T follicular helper cell (primary cell): Measurements from ENCODE around the gene UBAP1L.
A peak's percentile ranks its signal among the peaks of the same experiment; 100 is the strongest.
"Not testable (repeated sequence)": the region's sequence is repeated elsewhere in the genome, so short reads cannot be mapped to it uniquely, and the experiment has no call there.

ENCODE experiments used
- DNase-seq: peaks from one replicate; pipeline ENCODE4 v3.0.0-alpha.2; 2020; ENCODE audit warnings: low read depth

The UBAP1L gene

DNA sequence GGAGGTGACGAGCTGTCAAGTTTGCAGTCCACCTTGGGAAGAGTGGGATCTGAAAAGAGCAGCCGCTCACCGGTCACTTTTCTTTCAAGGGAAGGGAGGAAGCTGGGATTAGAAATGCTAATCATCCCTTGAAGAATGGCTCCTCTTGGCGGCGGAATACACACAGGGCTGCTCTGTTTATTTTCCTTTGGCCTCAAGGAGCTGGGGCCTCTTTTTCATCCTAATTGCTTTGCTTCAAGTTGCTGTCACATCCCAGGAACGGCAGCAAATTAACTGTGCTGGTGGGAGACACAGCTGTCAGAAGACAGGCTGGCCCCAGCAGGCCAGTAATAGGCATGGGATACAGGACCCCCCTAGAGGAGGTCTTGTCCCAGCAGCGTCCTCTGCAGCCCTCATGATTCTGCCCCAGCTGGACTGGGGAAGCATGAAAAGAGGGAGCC lies 31.7 kb downstream of the UBAP1L start:
- no peak for DNase-seq

DNA sequence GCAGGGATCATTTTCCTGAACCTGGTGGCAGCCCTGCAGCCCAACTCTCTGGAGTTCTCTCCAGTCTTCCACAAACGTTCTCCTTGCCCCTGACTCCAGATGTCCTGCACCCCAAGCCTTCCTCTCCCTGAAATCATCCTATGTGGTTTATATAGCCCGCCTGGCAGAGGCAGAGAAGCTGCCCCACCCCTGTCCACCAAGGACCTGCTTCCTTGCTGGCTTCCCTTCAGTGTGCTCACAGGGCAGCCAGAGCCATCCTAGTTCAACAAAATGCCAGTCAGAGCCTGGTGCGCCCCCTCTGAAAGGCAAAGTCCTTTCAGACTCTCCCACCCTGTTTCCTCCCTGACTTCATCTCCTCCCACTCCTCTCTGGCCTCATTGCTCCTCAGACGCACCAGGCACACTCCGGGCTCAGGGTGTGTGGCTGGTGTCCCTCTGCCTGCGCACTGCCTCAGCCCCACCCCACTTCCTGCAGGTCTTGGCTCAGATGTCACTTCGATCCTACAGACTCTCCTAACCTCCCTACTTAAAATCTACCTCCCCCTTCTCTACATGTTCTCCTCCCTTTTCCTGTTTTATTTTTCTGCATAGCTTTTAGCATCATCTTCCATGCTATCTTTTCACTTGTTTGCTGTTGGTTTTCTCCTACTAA lies 32.6 kb downstream of the UBAP1L start:
- DNase-seq: no peak

DNA sequence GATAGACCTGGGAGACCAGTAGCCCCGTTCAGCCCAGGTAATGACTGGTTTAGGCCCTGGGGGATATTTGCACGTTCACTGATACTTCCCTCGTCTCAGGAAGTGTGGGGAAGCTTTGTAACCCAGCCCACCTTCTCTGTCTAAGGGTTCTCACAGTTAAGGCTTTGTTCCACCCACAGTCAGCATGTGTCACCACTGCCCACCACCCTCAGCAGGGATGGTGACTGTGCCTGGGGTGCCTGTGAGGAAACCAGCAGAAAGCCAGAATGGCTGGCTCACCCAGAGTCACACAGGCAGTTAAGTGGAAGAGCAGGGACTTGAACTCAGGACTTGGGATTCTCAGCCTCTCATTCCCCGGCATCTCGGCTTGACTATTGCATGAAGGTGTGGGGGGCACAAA lies 33.2 kb downstream of the UBAP1L start:
- no peak for DNase-seq

DNA sequence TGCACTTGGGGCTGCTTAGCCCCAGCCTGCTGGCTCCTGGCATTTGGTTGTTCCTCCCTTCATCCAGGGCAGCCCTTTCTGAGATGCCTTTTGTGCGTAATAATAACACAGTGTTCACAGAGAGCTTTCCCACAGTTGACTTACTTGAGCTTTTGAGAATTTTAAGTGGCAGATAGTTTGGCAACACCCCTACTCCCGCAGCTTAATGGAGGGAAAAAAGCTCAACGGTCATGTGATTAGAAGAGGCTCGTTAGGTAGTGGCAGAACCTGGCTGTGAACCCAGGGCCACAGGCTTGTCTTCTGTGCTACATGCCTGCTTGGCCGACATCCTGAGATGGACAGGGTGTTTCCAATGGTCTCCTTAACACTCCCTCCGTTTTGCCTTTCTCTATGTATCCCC lies 33.7 kb downstream of the UBAP1L start:
- DNase-seq: no peak

DNA sequence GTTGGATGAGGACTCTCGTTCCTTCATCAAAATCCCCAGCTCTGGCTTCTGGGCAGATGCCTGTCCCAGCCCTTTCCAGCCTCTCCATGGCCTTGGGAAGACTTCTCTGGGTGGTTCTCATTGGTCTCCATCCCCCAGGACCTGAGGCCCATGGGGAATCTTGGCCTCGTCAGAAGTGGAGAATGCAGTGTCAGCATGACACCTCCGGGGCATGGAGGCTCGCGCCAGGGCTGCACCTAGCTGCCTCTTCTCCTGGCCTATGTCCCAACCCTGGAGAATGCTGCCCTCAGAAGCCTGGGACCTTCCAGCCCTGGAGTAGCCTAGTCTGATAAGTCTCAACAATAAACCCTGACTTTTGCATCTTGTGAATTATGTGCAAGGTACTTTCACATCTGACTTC lies 35.4 kb downstream of the UBAP1L start:
- no peak for DNase-seq

DNA sequence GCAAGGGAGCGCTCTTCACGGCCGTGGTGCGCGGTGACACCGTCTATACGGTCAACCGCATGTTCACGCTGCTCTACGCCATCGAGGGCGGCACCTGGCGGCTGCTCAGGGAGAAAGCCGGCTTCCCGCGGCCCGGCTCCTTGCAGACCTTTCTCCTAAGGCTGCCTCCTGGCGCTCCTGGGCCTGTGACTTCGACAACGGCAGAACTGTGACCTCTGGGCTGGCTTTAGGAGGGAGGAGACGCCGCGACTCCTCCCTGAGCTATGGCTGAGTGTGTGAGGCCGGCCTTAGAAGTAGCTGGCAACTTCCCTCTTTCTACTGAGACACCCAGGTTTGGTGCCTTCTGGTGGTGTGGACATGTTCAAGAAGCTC lies 37.0 kb downstream of the UBAP1L start:
- DNase-seq: peak; percentile 18

DNA sequence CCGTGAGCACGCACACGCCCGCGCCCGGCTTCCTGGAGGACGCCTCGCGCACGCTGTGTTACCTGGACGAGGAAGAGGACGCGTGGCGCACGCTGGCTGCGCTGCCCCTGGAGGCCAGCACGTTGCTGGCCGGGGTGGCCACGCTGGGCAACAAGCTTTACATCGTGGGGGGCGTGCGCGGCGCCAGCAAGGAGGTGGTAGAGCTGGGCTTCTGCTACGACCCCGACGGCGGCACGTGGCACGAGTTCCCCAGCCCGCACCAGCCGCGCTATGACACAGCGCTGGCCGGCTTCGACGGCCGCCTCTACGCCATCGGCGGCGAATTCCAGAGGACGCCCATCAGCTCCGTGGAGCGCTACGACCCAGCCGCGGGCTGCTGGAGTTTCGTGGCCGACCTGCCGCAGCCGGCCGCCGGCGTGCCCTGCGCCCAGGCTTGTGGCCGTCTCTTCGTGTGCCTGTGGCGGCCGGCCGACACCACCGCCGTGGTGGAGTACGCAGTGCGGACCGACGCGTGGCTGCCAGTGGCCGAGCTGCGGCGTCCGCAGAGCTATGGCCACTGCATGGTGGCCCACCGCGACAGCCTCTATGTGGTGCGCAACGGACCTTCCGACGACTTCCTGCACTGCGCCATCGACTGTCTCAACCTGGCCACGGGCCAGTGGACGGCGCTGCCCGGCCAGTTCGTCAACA lies 37.6 kb downstream of the UBAP1L start:
- no peak for DNase-seq

DNA sequence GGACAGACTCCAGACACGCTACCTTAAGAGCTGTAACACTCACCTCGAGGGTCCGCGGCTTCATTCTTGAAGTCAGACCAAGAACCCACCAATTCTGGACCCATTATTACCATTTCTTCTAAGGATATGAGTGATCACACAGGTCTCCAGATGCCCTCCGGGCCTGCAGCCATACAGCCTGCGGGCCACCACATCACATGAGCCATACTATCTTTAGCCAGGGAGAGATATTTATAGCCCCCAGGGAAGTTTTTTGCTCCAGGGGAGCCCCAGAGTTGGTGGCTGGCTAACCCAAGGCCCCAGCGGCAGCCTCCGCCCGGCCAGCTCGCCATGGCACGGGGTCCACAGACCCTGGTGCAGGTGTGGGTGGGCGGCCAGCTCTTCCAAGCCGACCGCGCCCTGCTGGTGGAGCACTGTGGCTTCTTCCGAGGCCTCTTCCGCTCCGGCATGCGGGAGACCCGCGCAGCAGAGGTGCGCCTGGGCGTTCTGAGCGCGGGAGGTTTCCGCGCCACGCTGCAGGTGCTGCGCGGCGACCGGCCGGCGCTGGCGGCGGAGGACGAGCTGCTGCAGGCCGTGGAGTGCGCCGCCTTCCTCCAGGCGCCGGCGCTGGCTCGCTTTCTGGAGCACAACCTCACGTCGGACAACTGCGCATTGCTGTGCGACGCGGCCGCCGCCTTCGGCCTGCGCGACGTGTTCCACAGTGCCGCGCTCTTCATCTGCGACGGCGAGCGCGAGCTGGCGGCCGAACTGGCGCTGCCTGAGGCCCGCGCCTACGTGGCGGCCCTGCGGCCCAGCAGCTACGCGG lies 38.3 kb downstream of the UBAP1L start, which contains the start of gene KBTBD13:
Gene KBTBD13 (plus strand): TSS at position 261 of the 805 bp plus-strand sequence. CDS start 70 bp downstream, at position 331.
- DNase-seq: no peak

DNA sequence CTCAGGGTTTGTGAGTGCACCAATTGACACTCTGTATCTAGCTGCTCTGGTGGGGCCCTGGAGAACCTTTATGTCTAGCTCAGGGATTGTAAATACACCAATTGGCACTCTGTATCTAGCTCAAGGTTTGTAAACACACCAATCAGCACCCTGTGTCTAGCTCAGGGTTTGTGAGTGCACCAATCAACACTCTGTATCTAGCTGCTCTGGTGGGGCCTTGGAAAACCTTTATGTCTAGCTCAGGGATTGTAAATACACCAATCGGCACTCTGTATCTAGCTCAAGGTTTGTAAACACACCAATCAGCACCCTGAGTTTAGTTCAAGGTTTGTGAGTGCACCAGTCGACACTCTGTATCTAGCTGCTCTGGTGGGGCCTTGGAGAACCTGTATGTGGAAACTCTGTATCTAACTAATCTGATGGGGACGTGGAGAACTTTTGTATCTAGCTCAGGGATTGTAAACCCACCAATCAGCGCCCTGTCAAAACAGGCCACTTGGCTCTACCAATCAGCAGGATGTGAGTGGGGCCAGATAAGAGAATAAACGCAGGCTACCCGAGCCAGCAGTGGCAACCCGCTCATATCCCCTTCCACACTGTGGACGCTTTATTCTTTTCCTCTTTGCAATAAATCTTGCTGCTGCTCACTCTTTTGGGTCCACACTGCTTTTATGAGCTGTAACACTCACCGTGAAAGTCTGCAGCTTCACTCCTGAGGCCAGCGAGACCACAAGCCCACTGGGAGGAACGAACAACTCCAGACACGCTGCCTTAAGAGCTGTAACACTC lies 39.2 kb downstream of the UBAP1L start:
- not testable (repeated sequence) for DNase-seq

DNA sequence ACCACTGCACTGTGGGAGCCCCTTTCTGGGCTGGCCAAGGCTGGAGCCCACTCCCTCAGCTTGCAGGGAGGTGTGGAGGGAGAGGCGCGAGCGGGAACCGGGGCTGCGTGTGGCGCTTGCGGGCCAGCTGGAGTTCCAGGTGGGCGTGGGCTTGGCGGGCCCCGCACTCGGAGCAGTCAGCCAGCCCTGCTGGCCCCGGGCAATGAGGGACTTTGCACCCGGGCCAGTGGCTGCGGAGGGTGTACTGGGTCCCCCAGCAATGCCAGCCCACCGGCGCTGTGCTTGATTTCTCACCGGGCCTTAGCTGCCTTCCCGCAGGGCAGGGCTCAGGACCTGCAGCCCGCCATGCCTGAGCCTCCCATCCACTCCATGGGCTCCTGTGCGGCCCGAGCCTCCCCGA lies 40.1 kb downstream of the UBAP1L start:
- DNase-seq: not testable (repeated sequence)

DNA sequence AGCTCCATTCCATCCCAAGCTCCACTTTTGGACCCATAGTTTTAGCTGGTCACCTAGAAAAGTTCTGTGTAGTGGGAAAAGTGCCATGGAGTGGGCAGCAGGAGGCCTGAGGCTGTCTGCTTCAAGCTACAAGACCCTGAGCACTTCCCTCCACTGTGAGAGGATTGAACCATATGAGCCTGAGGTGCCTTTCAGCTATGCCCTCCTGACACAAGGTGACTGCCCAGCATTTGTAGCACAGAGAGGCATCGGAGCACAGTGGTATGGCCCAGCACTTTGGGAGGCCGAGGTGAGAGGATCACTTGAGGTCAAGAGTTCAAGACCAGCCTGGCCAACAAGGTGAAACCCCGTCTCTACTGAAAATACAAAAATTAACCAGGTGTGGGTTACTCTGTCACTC lies 42.4 kb downstream of the UBAP1L start:
- no peak for DNase-seq

DNA sequence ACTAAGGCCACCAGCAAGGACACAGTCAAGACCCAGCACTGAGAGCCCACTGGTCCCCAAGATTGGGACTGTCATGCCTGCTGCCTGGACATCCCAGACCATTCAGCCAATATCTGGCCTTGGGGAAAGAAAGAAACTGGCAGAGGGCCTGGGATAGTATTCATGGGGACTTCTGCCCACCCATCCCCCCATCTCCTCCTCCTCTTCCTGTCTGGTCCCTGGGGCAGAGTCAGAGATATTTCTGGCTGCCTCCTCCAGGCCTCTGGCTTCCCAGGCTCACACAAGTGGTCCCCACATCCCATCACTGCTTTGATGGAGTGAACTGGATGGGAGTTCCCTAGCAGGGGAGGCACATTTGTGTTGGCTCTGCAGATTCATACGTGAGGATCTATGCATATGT lies 43.0 kb downstream of the UBAP1L start:
- no peak for DNase-seq

DNA sequence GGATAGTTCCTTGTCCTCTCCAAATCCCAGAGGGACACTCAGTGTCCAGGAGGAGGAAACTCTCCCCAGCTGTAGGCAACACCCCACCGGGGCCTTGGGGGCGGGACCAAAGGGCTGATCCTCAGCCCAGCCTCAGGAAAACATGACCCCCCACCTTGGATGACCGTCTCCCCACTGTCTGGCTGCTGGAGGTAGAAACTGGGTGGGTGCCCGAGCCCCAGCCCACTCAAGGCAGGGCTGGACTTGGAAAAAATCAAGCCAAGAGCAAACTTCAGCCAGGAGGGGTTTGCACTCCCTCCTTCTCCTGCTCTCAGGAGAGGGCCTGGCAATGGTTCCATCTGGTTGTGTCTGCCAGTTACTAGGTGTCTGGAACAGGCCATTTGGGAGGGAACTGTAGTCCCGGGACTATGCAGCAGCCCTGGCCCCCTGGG lies 43.6 kb downstream of the UBAP1L start:
- DNase-seq: no peak

DNA sequence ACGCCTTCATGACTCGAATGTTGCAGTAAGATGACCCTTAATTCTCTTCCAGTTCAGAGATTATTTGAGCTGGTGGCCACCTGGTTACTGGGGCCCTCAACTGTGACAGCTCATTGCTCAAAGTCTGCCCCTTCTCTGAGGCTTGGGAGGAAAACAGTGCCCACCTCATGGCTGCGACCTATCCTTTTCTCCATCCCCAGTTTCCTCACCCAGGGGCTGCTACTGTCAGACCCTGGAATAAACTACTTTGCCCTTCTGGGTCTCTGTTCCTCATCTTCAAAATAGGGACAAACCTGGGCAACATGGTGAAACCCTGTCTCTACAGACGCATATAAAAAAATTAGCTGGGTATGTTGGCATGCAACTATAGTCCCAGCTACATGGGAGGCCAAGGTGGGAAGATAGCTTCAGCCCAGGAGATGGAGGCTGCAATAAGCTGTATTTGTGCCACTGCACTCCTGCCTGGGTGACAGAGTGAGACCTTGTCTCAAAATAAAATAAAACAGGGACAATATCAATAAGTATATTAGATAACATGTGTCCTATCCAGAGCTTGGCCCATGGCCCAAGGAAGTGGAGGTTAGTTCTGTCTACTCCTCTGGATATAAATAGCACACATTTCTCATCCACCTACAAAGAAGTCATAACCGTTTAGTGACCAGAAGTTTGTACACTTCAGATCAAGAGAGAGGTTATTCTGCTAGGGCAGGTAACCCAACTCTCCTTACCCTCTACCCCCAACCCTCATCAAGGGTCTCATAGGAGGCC lies 45.0 kb downstream of the UBAP1L start:
- DNase-seq: no peak

DNA sequence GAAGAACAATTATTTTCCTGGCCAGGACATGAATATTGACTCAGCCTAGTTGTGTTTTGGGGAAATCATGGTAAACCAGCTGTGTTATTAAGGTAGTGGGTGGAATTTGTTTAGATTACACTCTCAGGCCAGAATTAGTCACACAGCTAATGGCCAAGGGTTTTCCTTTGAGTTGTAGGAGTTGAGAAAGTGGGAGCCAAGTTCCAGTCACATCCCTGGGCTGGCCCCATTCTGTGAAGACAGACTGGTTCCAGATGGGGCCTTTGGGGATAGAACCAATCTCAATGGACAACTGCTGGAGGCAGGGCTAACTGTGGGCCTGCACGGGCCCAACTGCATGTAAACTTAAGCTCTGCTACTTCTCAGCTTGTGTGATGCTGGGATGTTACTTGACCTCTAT lies 45.8 kb downstream of the UBAP1L start:
- no peak for DNase-seq

DNA sequence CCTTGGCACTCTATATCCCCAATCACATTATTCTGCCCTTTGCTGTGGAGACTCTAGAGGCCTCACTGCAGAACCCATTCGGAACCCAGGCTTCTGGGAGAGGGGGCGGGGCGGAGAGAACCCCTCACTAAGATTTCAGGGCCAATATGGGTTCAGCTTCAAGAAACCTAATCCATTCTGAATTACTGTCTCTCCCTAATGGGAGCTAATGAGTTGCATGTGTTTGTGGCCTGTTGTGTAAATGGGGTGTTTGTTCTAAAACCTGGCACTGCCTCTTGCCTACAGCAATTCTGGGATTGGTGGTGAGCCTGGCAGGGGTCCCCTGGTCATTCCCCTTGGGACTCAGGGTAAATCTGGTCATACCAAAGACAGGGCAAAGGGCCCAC lies 46.6 kb downstream of the UBAP1L start:
- no peak for DNase-seq

DNA sequence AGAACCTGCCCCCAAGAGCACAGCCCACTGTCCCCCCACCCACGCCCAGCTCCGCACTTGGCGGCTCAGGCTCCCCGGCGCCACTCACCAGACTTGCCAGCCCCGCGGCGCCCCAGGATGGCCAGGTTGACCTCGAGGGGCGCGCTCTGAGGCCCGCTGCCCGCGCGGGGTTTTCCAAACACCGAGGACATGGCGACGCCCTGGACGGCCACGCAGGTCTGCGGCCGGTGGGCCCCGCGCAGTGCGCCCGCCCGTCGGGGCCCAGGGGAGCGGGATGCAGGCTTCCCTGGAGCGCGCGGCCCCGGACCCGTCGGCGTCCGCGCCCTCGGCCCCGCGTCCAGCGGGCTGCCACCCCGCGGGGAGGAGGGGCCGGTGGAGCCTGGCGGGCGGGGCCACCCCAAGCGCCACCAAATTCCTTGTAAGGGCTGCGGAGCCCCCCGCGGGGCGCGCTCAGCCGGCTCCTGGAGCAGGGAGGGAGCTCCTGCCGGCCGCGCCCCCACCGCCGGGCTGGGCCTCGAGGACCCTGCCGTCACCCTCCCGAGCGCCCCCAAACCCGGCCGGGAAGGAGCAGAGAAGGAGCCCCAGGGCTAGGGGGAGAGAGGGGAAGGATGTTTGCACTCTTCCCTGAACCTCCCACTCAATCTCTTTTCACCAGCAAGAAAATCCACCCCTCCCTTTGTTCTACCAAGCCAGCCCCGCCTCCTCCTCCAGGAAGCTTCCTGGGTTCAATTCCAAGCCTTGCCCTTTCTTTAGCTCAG lies 47.2 kb downstream of the UBAP1L start, which contains the start of gene RASL12:
Gene RASL12 (minus strand): TSS at position 347 of the 758 bp plus-strand sequence. CDS start 156 bp downstream, at position 191.
- no peak for DNase-seq

DNA sequence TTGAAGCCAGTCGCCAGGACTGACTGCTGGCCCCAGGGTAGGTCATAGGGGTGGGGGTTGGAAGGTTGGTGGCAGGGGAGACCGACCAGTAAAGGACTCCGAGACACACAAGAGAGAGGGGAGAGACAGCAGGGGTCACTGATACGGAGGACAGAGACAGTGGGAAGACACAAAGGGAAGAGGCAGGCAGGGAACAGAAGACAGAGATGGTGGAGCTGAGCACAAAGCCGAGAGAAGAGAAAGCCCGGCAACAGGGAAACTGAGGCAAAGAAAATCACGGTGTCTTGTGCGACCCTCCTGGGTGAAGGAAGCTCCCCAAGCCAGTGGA lies 47.7 kb downstream of the UBAP1L start:
- no peak for DNase-seq

DNA sequence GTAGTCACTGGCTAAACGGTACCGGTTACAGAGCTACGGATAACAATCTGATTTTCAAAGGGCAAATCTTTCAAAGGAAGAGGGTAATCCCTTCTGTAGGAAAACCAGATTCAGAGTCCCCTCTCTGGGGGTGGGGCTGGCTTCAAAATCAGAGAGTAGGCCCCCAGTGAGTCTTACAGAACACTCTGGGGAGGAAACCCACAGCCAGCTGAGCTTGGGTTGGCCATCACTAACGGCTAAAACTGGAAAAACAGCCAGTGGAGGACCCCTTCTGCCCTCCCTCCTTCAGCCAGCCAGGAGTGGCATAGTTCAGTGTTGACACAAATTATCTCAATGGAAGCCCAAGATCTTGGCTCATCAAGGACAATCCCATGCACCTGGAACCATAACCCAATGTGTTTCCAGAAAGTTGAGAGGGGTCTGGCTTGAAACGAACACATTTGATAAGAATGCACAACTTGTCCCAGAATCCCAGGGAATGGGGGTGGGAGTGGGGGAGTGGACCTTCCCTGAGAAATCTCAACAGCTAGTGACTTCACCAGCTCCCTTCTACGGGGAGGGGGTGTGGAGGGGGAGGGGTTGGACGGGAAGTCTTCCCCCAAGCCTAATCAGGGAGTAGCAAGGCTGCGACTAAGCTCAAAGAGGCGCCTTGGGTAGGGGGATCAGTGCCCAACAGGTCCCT lies 48.2 kb downstream of the UBAP1L start:
- DNase-seq: no peak
